ENCODE data around the gene MRM3.

DNA sequence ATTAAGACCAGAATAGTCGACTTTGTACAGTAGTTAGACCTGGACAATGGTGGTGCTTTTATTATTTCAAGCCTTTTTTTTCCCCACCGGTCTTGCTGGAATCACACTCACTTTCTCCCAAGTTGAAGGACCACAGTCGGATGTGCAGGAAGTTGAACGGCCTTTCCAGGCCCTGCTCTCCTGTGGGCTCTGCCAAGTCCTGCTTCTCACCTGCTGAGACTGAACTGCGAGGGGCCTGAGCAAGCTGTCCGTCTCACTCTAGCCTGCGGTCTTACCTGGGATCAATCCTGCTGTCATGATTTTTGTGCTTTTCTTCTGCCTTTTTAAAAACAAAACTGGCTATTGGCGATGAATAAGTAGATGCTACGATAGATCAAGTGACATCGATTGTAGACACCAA lies 48.4 kb upstream of the MRM3 start:
- TF ChIP-seq, protein P1, sequence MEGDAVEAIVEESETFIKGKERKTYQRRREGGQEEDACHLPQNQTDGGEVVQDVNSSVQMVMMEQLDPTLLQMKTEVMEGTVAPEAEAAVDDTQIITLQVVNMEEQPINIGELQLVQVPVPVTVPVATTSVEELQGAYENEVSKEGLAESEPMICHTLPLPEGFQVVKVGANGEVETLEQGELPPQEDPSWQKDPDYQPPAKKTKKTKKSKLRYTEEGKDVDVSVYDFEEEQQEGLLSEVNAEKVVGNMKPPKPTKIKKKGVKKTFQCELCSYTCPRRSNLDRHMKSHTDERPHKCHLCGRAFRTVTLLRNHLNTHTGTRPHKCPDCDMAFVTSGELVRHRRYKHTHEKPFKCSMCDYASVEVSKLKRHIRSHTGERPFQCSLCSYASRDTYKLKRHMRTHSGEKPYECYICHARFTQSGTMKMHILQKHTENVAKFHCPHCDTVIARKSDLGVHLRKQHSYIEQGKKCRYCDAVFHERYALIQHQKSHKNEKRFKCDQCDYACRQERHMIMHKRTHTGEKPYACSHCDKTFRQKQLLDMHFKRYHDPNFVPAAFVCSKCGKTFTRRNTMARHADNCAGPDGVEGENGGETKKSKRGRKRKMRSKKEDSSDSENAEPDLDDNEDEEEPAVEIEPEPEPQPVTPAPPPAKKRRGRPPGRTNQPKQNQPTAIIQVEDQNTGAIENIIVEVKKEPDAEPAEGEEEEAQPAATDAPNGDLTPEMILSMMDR (IDR thresholded peaks at IDR 0.05) = no peak
- TF ChIP-seq EZH2 (IDR thresholded peaks at IDR 0.05; ENCODE audit: borderline replicate concordance, insufficient read depth, low read depth, low read length, poor library complexity, severe bottlenecking) = no peak

Data from B cell (primary cell).